GM19023 (cell line): Measurements from ENCODE around the gene CLCN7.

Source experiments
- ATAC-seq: cut with Tn5 transposase; IDR thresholded peaks from one replicate; pipeline ENCODE4 v1.9.1; 2021; ENCODE audit warnings: mild to moderate bottlenecking, moderate library complexity; ENCODE audit not compliant: unreplicated experiment

The CLCN7 gene

DNA sequence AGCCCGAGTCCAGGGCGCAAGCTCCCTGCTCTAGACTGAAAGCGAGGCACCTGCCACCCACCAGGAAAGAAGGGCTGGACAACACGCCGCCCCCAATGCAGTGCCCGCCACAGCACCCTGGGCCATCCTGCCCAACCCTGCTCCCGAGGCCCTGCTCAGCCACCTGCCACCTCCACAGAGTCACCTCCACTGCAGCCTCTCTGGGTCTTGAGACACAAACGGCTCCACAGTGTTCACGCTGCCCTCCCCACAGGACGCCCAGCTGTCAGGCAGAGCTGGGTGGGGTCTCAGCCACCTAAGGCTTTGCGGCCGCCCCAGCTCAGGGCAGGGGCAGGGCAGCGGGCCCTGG is 9.3 kb downstream of the CLCN7 start:
- no peak for ATAC-seq

DNA sequence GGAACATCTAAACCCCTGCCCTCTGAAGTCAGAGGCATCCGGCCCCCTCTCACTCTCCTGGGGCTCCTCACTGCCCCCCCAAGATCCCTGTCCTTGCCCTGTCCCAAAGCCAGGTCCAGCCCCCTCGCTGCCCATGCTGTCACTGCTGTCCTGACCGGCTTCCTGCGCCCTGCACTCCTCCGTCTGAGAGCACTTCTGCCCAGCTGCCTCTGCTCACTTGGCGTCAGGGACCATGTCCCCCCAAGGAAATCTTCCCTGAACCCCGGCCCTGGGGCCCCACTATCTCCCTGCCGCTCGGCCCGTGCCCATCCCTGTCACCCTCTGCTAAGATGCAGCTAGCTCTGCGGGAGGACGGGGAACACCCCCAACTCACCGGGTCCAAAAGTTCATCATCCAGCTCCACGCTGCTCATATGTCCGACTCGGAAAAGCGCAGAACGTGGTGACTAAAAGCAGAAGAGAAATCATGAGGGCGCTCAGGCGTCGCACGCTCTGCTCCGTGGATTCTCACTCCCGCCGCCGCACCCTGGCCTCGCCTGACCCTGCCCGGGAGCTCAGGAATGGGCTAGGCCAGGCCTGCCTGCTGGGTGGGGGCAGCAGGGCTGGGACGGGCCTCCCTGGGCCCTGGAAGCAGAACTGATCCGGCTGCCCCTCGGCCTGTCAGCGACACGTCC is 9.8 kb downstream of the CLCN7 start:
- ATAC-seq = no peak

DNA sequence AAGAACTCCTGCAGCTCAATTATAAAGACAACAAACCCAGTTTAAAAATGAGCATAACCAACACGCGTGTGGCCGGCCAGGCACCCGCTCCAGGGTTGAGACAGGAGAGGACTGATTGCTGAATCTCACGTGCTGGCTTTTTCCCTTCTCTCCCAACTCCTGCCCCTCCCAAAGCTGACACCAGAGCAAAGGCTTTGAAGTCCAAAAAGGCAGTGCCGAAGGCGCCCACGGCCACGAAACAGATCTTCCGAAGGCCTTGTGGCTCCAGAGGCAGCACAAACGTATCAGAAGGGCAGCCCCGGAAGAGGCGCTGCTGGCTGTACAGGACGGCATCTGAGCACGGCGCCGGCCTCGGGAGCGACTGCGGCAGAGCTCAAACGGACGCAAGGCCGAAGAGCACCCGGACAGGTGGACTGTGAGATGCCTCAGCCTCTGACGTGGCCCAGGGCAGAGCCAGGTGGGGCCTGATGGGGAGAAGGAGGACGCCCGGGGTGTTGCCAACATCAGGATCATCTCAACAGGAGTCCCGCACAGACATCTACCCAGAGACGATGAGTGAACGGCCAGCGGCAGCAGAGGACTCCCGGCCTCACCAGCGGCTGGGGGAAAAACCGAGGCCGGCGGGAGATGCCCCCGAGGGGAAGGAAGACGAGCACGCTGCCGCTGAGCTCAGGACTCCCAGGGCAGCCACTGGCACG is 10.5 kb downstream of the CLCN7 start:
- ATAC-seq = no peak

DNA sequence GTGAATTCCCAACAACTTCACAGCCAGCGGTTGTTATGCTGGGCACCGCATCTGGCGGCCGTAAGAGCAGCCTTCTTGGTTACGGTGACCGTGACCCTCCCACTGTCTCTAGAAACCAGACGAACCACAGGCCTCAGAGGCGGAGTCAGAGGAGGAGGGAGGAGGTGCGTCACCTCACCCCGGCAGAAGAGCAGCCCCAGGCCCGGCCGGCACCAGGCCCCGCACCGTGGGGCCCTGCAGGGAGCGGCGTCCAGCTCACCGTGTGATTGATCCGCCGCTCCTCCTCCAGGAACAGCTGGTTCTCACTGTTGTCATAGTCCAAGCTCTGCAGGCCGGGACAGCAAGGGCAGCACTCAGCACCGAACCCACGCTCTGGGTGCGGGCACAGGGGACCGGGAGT is 13.7 kb downstream of the CLCN7 start:
- ATAC-seq = no peak

DNA sequence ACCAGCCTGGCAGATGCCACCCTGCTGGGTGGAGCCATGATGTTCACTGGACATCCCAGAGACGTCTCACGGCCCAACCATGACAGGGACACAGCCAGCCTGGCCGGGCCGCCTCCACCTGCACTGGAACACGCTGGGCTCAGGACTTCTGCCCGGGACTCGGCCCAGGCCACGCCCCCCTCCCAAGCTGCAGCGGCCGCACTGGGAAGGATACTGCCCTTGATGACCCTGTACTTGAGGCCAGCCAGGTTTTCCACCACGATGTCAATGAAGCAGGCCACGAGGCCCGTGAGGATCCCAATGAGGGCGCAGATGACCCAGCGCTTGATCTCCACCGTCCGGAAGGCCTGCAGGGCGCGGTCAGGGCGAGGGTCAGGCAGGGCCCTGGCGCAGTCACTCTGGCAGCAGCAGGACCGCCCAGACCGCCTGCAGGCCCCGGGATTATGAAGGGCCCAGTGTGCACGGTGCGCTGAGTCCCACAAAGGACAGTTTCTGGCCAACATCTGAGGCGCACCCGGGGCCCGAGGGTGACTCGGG is 14.2 kb downstream of the CLCN7 start:
- ATAC-seq = no peak

DNA sequence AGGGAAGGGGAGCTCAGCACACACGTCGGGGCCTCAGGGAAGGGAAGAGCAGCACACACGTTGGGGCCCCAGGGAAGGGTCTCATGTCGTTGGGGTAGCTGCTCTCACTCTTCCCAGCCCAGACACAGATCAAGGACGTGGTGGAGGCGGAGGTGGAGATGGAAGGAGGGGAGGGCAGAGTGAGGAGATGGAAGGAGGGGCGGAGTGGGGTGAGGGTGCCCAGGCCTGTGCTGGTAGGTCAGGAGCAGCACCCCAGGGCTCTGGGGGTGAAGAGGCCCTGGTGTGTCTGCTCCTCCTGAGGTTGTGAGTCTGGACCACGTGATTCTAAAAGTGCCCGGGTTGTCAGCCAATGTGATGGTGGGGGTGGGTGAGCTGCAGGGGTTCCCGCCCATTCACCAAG is 14.9 kb downstream of the CLCN7 start:
- no peak for ATAC-seq

DNA sequence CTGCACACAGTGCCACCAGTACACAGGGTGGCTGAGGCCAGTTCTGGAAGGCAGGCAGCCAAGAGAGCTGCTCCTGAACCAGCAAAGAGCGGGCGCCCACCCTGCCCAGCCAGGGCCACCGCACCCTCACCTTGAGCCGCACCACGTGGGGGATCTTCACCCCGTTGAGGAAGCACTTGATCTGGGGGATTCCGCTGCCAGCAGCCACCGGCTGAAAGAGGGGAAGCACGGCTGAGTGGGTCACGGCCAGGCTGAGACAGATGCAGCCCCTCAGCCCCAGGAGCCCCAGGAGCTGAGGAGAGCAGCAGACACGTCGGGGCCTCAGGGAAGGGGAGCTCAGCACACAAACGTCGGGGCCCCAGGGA is 15.9 kb downstream of the CLCN7 start:
- ATAC-seq = no peak

DNA sequence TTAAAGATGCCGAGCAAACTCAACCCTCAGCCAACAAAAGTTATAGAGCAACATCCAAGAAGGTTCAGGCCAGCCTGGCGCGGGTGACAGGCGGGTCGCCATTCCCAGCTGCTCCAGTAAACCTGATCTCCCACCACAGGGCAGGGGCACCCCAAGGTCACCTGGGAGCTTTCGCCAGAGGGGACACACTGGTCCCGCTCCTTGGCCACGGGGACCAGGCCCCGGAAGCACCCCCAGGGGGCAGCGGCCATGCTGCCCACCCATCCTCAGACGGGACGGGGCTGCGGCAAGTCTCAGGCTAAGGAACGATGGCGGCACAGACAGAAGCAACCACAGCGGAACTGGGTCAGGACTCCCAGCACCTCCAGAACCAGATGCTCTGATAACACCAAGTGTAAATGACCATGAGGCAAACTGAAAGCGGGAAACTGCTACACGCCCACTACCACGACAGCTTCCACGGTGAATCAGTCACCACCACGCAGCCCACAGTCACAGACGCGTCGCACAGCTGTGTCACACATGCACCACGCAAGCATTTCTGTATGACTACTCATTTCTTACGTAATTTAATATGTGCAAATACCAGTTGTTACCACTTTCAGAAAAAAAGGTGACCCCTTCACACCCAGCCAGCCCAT is 16.4 kb downstream of the CLCN7 start:
- no peak for ATAC-seq

DNA sequence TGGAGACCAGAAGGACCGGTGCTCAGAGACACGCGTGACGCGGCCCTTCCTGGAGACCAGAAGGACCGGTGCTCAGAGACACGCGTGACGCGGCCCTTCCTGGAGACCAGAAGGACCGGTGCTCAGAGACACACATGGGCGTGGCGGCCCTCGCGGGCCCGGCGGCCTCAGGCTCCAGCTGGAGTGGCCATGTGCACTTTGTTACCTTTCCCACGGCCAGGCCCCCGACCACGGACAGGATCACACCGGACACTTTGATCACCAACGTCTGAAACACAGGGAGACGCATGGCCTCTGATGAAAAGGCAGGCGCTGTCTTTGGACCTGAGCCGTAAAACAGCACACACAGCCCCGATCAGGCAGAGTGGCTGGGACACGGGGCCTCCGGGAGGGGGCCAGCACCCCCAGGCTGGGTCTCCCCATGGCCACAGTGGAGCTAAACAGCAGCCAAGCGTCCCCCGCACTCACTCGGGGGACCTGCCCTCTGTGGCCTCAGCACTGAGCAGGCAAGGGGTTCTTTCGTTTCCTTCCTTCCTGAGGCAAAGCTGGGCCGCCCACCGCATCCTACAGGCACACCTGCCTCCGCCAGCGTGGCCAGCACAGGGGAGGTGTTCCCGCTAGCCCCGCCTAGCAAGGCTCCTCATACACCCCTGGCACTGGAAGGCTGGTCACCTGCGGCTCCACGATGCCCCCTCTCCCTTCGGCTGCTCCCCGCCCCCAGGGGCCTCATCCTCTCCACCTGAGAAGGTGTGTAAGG is 17.2 kb downstream of the CLCN7 start:
- no peak for ATAC-seq

DNA sequence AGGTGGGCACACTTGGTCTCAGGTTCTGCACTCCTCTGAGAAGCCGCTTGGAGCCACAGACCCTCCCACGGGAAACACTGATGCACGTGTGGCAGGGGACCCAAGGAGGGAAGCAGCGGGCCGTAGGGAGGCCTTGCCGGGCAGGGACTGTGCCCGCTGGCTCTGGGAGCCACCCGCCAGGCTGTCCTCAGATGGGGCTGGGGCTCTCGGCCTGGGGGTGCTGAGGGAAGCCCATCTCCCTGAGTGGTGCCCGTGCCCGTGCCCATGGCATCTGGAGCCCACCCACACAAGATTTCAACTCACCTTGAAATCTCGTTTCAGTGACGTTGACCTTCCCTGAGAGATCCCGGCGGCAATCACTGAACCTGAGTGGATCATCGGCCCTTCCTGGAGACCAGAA is 17.9 kb downstream of the CLCN7 start:
- no peak for ATAC-seq

DNA sequence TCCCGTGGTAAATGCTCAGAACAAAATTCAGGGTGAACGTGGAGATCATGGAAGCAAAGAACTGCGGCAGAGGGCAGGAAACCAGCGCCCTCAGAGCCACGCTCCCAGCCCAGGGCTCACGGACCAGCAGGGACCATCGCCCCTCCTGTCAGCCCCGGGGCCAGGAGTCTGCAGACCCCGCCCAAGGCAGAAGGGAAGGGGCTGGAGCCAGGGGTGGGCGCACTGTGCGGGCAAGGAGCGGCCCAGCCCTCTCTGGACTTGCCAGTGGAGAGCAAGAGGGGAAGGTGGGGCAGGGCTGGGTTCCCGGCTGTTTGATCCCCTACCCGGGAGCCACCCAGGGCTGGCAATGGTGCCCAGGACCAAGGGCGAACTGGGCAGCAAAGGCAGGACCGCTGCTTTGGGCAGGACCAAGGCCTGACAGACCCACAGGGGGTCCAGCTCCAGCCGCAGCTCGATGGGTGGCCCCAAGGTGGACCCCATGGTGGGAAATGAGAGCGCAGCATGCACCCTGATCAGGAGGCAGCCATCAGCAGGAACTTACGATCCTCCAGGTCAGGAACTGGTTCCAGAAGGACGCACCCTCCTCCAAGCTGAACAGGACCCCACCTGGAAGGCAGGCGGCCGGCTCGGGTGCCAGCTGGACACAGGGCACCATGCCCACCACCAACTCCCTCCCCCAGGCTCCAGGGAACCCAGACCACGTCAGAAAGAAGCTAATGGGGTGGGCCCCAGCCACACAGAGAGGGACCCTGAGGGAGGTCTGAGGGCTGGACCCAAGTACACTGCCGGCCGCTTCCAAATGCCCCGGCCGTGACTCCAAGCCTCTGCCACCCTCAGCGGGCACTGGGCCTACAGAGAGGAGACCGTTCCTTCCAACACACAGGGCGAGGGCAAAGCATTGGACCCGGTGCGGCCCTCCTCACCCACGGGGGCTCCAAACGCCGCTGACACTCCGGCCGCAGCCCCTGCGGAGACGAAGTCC is 19.3 kb downstream of the CLCN7 start:
- no peak for ATAC-seq

DNA sequence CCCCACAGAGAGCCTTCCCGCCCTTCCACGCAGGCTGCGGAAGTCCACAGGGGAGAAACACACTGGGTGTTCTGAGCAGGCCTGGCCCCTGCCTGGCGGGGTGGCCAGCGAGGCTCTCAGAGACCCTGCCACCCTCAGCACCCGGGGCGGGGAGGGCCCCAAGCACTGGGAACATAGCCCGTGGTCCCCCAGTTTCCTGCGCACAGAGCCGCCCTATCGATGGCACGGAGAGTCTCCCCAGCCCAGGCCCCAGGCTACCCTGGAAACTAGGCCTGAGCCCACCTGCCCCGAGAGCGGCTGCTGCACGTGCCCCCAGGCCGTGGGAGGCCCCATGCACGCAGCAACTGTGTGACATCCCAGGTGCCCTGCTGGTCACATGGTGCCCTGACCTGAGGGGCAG is 20.3 kb downstream of the CLCN7 start:
- no peak for ATAC-seq

DNA sequence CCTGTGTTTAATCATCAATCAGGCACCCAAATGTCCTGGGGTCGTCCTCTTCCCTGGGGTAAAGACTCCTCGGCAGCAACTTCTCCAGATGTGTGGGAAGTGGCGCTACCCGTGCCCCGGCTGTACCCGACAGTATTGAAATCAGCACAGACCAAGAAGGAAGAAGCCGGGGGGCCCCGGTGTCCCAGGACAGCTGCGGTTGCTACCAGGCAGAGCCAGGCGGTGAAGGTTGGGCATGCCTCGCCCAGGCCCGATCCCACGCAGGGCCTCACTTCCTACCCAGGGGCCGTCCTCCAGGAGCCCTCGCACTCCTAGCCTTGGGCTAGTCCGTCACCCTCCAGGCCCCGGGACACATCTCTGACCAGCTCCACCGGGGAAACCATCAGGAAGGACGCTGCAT is 21.5 kb downstream of the CLCN7 start:
- no peak for ATAC-seq

DNA sequence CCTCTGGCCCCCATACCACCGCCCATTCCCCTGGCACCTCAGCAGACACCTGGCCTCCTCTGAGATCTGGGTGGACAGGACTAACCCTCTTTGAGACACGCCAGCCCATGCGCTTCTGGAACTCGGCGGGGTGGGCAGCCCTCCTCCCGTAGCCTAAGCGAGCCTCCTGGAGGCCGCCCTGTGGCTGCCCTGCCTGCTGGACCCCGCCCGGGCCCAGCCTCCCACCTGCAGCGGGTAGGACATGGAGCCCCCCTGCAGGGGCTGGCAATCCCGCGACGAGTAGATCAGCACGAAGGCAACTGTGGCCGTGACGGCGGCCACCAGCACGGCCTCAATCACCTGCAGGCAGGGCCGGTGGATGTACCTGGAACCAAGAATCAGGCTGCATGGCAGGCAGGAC is 22.3 kb downstream of the CLCN7 start:
- ATAC-seq = no peak

DNA sequence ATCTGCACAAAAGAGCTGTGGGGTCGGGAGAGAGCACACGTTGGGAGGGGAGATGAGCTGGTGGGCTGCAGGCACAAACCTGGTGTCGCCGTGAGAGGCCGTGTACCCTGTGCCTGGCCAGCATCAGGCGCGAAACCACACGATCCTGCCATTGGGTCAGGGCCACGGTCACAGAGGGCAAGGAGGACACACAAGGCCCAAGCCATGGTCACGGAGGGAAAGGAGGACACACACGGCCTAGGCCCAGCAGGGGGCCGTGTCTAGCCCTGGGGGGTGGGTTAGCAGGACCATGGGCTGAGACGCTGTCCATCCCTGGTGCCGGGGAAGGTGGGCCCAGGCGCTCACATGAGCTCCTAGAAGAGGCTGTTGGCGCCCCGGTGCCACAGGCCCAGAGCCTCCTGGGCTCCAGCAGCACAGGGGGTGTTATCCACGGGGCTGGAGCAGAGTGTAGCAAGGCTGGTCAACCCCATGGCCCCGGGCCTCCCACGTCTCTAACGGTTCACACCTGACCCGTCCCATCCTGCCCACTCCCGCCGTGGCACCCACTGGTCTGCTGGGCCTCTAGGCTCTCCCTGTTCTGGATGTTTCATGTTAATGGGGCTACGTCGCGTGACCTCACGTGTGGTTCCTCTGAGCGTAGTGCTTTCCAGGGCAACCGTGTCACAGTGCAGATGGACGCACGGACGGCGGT is 23.0 kb downstream of the CLCN7 start:
- no peak for ATAC-seq

DNA sequence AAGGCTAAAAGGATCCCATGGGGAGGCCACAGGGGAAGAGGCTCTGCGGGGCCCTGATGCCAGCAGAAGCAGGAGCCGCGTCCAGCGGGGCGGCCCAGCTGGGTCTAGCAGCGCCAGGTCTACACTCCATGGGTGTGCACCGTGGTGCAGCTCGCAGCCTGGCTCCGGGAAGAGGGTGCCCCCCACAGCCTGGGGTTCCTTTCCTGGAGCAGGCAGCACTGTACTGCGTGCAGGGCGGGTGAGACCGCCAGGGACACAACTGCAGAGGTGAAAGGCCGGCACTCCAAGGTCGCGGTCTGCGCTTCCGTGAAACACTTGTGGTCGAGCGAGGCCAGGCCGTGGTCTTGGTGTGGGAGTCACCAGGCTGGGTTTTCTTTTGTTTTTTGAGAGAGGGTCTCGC is 24.0 kb downstream of the CLCN7 start:
- ATAC-seq = no peak

DNA sequence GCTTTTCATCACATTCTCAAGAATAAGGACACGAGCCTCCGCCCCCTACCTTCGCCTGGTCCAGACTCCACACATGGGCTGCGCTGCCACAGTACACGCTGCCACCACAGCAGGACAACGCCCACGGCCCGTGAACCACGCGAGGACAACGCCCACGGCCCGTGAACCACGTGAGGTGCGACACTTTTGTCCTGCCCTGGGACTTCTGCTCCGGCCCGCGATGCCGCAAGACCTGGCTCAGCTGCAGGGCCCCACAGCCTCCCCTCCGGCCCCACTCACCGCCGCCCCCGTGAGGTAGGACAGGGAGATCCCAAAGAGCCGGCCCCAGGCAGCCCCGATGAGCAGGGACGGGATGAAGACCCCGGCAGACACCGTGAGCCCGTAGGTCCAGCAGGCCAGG is 24.6 kb downstream of the CLCN7 start:
- no peak for ATAC-seq

DNA sequence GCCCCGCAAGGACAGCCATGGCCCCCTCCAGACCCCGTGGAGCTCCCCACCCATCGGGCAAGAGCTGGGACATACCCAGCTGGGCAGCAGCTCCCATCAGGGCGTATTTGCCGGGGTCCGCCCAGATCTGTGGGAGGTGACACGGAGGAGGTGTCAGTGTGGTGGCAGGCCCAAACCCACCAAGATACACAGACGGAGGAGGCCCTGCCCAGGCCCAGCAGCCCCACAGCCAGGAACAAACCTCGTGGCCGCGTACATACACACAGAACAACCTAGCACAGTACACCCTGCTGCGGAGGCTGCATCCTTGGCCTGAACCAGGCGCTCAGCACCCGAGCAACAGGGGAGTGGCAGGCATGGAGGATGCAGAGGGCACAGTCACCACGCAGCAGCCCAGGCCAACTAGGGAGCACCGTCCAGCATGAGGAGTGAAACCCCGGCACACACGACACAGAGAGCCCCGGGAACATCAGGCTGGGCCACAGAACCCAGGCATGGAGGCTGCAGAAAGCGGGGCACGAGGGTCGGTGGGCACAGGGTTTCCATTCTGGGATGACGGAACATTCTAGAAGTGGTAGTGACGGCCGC is 25.5 kb downstream of the CLCN7 start:
- no peak for ATAC-seq

DNA sequence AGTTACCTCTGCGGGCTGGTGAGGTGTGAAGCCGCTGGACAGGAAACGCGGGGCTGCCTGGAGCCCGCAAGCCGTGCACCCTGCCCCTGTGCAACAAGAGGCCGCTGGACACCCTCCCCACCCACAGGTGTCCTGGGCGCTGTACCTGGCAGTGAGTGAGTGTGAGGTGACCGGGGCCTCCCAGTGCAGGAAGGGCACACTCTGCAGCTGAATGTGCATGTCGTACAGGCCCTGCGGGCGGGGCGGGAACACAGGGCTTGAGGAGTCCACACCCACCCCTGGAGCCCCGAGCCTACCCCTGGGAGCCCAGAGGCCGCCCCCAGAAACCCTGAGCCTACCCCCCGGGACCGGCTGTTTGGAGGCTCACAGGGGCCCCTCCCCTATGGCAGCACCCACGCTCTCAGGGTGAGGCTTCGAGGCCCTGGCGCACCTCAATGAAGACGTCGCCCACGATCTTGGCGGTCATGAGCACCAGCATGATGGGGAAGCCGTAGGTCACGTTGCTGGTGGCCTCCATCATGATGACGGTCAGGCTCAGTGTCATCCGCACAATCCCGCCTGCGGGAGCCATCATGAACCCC is 26.2 kb downstream of the CLCN7 start:
- no peak for ATAC-seq
